Peyer's patch (tissue), 4 donors: ENCODE results near the gene STOML2.

ENCODE experiments used
- CTCF ChIP-seq, 6 experiments: fragments of 450-650 bp in 4 of 6; fragments of 200-600 bp in 2 of 6; sonication (generic) in 1 of 6; IDR thresholded peaks; one replicate each; pipeline ENCODE4 v1.5.1; 2017 to 2019; ENCODE audit warnings: antibody characterized with exemption in 6 of 6, mild to moderate bottlenecking in 3 of 6, moderate library complexity in 1 of 6
- POLR2A ChIP-seq, 2 donors: fragments of 450-650 bp; IDR thresholded peaks; one replicate each; pipeline ENCODE4 v1.5.1; 2017; ENCODE audit warnings: antibody characterized with exemption in 2 of 2, mild to moderate bottlenecking in 2 of 2, moderate library complexity in 2 of 2

DNA sequence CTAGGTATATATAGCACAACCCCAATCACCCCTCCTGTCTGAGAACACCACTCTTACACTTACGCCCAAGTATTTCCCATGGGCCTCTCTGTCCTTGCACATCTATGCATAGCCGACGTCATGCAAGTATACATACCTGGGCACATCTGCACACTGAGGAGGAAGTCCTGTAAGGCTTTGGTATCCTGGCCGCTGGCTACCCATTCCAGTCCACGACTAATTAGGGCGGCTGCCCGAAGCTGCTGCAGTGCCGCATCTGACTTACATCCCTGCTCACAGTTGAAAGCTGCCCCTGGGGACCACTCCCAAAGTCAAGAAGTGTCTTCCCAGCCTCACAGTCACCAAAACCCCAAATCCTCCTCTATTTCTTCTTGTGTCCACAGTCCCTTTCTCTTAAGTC lies 28.1 kb downstream of the STOML2 start:
- TF ChIP-seq CTCF (IDR thresholded peaks at IDR 0.05) (no peak), POLR2A (IDR thresholded peaks at IDR 0.05) (no peak)
